ENCODE results near the gene SBK1.
"Not testable (repeated sequence)": the region's sequence is repeated elsewhere in the genome, so short reads cannot be mapped to it uniquely, and the experiment has no call there.

SBK1 gene

DNA sequence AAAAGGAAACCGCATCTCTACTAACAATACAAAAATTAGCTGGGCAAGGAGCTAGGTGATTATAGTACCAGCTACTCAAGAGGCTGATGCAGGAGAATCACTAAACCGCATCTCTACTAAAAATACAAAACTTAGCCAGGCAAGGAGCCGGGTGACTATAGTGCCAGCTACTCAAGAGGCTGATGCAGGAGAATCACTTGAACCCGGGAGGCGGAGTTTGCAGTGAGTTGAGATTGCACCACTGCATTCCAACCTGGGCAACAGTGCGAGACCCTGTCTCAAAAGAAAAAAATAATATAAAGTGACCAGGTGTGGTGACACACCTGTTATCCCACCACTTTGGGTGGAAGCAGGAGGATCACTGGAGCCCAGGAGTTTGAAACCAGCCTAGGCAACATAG, 45.9 kb downstream of the SBK1 start:
- not testable (repeated sequence) for DNase-seq

DNA sequence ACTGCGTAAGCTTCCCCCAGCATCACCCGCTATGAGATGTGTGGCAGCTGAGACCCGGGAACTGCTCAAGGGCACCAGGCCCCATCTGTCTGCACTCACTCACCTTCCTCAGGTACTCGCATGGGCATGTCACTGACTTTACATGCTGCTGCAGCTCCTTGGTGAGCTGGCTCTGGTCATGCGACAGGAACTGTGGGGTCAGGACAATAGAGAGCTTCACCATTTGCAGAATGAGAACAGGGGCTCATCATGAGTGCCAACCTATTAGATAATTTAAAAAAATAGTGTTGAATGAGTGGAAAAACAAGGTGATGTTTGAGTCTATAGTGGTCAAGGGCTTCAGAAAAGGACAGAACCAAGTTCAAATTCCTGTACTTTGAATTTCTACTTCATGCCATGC, 70.3 kb downstream of the SBK1 start:
- not testable (repeated sequence) for DNase-seq

DNA sequence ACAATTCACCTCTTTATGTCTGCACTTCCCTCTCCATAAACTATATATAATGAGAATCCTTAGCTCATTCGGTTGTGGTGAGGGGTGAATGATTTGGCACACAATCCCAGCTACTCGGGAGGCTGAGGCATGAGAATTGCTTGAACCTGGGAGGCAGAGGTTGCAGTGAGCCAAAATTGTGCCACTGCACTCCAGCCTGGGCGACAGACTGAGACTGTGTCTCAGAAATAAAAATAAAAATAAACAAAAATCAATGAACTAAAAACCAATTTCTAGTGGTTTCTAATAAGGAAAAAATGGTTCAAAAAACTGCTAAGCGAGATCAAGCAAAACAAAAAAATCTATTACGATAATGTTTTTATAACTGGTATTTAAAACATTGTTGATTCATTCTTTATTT, 71.1 kb downstream of the SBK1 start, which contains the start of gene NPIPB6:
Gene NPIPB6, minus strand, starts transcription at position 101 of the 400 bp plus-strand sequence. CDS start 686 bp downstream, outside the sequence.
- not testable (repeated sequence) for DNase-seq

DNA sequence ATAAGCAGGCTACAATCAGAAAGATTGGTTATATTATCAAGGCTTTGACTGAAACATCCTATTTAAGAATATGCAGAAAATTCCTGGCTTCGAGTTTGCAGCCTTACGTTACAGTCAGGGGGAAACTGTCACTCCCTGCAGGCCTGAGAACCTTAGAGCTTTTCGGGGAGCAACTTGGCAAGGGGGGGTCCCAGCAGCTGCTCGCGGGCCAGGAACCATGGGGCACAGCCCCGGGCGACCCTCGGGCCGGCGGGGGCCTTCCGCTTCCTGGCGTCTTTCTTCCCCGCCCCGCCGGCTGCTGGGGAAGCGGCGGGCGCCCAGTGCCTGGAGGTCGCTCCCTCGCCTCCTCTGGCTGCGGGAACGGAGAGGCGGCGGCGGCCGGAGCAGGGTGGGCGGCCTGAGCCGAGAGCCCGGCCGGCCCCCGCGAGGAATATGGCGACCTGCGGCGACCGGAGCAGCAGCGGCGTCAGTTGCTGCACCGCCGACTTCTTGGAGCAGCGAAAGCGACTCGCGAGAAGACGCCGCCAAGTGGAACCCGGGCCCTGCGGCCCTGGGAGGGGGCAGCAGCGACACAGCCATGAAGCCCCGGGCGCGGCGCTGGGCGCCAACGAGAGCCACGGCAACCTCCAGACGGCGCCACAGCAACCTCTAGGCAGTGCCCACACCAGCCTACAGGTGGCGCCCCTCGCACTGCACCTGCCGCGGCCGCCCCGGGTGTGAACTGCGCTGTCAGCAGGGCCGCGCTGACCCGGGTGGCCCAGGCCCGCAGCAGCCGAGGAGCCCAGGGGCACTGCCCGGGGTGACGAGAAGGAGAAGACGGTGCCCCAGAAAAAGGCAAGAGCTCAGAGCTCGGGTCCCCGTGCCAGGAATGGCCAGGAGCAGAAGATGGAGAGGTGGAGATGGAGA, 72.2 kb downstream of the SBK1 start:
- not testable (repeated sequence) for DNase-seq

DNA sequence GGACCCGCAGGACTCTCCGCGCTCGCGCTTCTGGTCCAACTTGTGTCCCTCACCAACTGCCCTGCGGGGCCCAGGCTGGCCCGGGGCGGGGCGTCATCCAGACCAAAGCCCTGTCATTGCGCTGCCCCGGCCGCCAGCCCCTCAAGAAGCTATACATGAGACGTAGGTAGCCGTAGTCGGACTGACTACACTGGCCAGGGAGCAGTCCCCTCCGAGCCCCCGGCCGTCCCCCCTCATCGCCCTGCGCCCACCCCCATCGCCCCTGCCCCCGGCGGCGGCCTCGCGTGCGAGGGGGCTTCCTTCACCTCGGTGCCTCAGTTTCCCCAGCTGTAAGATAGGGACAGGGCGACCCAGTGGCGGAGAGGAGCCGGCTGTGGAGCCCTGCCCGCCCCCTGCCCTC, 75.6 kb downstream of the SBK1 start:
- not testable (repeated sequence) for DNase-seq
